Epithelial cell of esophagus (primary cell): Measurements from ENCODE around the gene RNF182.
"Not testable (repeated sequence)": the region's sequence is repeated elsewhere in the genome, so short reads cannot be mapped to it uniquely, and the experiment has no call there.

ENCODE experiments used
- DNase-seq: peaks from one replicate; pipeline ENCODE4 v3.0.0; 2010; ENCODE audit warnings: low read depth
- H3K4me3 ChIP-seq: 2 replicates; pipeline ENCODE4 v1.5.1; 2011; ENCODE audit warnings: mild to moderate bottlenecking, low read length, control low read depth
- TF ChIP-seq, protein P1 (sequence below): IDR thresholded peaks from 2 replicates; pipeline ENCODE4 v1.5.1; 2011; ENCODE audit warnings: low read depth, mild to moderate bottlenecking, low read length, control low read depth, inconsistent platforms; ENCODE audit not compliant: insufficient read depth; ENCODE audit errors: missing control alignments

Gene RNF182, protein sequence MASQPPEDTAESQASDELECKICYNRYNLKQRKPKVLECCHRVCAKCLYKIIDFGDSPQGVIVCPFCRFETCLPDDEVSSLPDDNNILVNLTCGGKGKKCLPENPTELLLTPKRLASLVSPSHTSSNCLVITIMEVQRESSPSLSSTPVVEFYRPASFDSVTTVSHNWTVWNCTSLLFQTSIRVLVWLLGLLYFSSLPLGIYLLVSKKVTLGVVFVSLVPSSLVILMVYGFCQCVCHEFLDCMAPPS

DNA sequence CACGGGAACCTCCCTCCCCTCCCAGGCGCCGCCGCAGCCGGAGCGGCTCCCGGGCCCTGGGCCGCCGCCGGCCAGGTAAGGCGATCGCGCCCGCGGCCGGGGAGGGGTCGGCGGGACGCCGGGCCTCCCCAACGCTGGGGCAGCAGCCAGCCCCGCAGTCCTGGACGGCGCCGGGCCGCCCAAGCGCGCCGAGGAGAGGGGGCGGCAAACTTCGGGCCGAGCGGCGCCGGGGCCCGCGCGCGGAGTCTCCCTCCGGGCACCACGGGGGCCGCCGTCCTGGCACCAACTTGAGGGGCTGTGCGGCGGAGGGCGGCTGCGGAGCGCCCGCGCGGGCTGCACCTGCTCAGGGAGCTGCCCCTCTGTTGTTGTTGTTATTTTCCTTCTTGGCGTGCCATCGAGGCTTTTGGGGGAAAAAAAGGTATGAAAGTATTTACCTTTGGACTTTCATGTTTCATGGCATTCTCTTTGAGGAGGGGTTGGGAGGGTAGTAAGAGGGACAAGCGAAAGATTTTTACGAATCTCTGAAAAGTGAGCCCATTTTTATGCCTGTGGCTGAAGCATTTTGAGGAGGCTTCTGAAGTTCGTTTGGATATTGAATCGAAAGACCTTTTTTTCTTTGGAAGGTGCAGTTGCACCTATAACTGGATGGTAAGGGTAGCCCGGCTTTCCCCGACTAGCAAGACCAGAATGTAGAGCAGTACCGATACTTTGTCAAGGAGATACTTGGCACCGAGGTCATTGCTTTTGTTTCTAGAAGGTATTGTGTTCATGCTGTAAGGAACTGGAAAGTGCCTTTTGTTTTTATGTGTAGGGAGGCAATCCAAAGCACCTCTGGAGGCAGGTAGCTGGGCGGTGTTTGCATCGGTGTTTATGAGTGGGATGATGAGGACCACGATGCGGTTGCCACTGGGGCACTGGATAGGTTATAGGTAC is at the start of gene RNF182:
TSS of gene RNF182 (plus strand) at position 4 of the 933 bp plus-strand sequence. CDS start 52,168 bp downstream, outside the sequence.
- peak; percentile 32 for DNase-seq
- peak within 1 kb of the TSS; percentile 21 for H3K4me3 ChIP-seq
- TF ChIP-seq, protein P1, sequence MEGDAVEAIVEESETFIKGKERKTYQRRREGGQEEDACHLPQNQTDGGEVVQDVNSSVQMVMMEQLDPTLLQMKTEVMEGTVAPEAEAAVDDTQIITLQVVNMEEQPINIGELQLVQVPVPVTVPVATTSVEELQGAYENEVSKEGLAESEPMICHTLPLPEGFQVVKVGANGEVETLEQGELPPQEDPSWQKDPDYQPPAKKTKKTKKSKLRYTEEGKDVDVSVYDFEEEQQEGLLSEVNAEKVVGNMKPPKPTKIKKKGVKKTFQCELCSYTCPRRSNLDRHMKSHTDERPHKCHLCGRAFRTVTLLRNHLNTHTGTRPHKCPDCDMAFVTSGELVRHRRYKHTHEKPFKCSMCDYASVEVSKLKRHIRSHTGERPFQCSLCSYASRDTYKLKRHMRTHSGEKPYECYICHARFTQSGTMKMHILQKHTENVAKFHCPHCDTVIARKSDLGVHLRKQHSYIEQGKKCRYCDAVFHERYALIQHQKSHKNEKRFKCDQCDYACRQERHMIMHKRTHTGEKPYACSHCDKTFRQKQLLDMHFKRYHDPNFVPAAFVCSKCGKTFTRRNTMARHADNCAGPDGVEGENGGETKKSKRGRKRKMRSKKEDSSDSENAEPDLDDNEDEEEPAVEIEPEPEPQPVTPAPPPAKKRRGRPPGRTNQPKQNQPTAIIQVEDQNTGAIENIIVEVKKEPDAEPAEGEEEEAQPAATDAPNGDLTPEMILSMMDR: no peak

DNA sequence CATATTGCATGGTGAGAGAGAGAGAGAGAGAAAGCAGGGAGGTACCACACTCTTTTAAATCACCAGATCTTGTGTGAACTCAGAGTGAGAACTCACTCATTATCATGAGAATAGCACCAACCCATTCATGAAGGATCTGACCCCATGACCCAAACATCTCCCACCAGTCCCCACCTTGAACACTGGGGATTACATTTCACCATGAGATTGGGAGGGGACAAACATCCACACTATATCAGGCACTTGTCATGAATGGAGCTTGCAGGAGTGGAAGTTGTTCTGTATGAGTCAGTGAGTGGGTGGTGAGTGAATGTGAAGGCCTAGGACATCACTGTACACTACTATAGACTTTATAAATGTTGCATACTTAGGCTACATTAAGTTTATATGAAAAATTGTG is 47.7 kb upstream of the RNF182 start:
- TF ChIP-seq, protein P1: no peak
- H3K4me3 ChIP-seq: no peak overlapping the region
- DNase-seq: peak; percentile 52

DNA sequence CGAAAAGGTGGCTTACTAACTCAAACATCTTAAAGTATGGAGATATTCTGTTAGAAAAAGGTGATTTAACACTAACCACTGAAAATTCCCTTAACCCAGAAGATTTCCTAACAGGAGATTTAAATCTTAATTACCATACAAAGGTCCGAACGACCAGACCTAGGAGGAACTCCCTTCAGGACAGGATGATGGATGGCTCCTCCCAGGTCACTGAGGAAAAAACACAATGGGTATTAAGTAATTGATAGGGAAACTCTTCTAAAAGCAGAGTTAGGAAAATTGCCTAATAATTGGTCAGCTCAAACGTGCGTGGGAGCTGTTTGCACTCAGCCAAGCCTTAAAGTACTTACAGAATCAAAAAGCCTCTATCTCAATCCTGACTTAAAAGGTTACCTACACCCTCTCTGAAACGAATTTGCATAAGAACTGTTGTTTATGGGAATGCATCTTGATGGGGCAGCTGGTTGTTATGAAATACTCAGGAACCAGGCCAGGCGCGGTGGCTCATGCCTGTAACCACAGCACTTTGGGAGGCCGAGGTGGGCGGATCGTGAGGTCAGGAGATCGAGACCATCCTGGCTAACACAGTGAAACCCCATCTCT is 44.6 kb upstream of the RNF182 start:
- H3K4me3 ChIP-seq, DNase-seq: not testable (repeated sequence)

DNA sequence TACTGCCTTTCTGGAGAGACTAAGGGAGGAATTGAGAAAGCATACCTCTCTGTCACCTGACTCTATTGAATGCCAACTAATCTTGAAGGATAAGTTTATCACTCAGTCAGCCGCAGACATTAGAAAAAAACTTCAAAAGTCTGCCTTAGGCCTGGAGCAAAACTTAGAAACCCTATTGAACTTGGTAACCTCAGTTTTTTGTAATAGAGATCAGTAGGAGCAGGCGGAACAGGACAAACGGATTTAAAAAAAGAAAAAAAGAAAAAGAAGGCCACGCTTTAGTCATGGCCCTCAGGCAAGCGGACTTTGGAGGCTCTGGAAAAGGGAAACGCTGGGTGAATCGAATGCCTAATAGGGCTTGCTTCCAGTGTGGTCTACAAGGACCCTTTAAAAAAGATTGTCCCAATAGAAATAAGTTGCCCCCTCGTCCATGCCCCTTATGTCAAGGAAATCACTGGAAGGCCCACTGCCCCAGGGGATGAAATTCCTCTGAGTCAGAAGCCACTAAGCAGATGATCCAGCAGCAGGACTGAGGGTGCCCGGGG is 43.1 kb upstream of the RNF182 start:
- TF ChIP-seq, protein P1: no peak
- DNase-seq: peak; percentile 50
- no peak overlapping the region for H3K4me3 ChIP-seq

DNA sequence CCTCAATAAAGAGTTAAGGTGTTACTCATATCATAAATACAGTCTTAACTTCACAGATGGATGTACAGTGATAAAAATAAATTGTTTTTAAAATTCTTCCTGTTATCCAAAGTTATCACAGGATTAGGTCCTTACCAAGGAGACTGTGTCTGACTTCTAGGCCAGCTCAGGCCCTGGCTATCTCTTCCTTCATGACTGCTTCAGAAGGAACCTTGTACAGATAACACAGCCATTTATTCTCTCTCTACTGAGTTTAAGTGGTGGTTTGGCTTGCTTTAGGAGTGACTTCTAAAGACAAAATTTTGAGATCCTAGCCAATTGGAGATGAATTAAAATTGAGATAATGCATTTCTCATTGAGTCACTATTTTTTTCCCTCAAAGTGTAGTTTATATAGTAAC is 40.8 kb upstream of the RNF182 start:
- TF ChIP-seq, protein P1: no peak
- H3K4me3 ChIP-seq: no peak overlapping the region
- DNase-seq: no peak

DNA sequence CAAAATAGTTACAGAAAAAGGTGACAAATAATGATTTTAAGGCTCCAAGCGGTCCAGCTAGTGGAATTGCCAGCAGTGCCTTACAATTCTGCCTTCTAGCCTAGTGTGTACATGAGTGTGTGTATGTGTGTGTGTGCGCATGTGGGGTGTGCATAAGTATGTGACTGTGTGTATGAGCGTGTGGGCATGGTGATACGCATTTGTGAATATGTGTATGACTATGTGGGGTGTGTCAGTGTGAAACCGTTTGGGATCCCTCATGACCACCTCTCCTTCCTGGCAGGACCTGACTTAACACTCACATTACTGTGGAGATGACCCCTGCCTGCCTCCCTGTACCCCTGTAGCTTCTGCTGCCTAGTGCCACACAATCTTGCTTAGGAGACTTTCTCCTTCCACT is 40.4 kb upstream of the RNF182 start:
- DNase-seq: no peak
- TF ChIP-seq, protein P1: no peak
- H3K4me3 ChIP-seq: no peak overlapping the region

DNA sequence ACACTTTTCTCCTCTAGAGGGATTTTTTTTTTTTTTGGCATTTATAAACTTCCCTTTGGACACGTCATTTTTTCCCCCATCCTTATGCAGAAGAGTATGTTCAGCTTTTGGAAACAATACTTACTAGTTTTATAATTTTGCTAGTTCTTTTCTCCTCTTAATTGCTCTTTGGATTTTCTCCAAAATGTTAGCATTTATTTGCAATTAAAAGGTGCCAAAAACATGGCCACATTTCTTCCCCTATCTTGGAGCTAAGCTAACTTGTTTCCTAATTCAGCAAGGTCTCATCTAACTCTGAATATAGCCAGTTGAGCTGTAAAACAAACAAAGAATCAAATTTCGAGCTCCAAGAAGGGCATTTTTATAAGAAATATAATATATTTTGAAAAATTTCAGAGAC is 39.2 kb upstream of the RNF182 start:
- TF ChIP-seq, protein P1: no peak
- DNase-seq: no peak
- no peak overlapping the region for H3K4me3 ChIP-seq
